K562 (cell line): Measurements from ENCODE around the gene ROPN1L.

Experiments used
- CBX3 ChIP-seq, 2 experiments: IDR thresholded peaks; 1 replicate in 1 of 2; 2 replicates in 1 of 2; pipeline ENCODE4 v1.6.1; 2012; ENCODE audit warnings: inconsistent platforms in 2 of 2, low read length in 2 of 2, borderline replicate concordance in 1 of 2, control low read depth in 1 of 2
- CHD4 ChIP-seq: fragments of 200-600 bp; sonication (generic); IDR thresholded peaks from 3 replicates; pipeline ENCODE4 v1.6.1; 2012; ENCODE audit warnings: low read depth, mild to moderate bottlenecking, mixed read lengths, low read length, inconsistent platforms; ENCODE audit not compliant: insufficient read depth, insufficient replicate concordance, poor library complexity, severe bottlenecking
- EGR1 ChIP-seq: fragments of 450-650 bp; conservative IDR thresholded peaks from 2 replicates; pipeline ENCODE4 v1.6.1; 2017; ENCODE audit warnings: mild to moderate bottlenecking
- EP300 ChIP-seq: IDR thresholded peaks from 2 replicates; pipeline ENCODE4 v1.6.1; 2012; ENCODE audit warnings: low read length, improper control_type of control experiment
- GABPA ChIP-seq: fragments of 200-800 bp; sonication (Bioruptor generic); conservative IDR thresholded peaks from 2 replicates; pipeline ENCODE4 v1.6.1; 2016; ENCODE audit warnings: low read depth, missing genetic modification characterization, missing compliant biosample characterization
- NFIC ChIP-seq: fragments of 450-650 bp; IDR thresholded peaks from 2 replicates; pipeline ENCODE4 v1.6.1; 2017; ENCODE audit warnings: mild to moderate bottlenecking, inconsistent platforms
- SRF ChIP-seq, 2 experiments: fragments of 250-450, 450-650 bp in 1 of 2; sonication (Bioruptor Pico) in 1 of 2; sonication (generic) in 1 of 2; formaldehyde crosslinking; IDR thresholded peaks; 2 replicates each; pipeline versions ENCODE4 v1.5.0 to v1.5.1; 2020 to 2022; ENCODE audit warnings: mild to moderate bottlenecking in 1 of 2, missing genetic modification reagents in 1 of 2
- TF ChIP-seq, protein P1 (sequence below): fragments of 450-650 bp; IDR thresholded peaks from 2 replicates; pipeline ENCODE4 v1.6.1; 2016; ENCODE audit warnings: missing biosample characterization, missing genetic modification characterization
- TF ChIP-seq, protein P2 (sequence below), 2 experiments: IDR thresholded peaks; 2 replicates each; pipeline ENCODE4 v1.6.1; 2011; ENCODE audit warnings: borderline replicate concordance in 1 of 2, control low read depth in 1 of 2, low read depth in 1 of 2, low read length in 1 of 2, mild to moderate bottlenecking in 1 of 2, mixed read lengths in 1 of 2, moderate library complexity in 1 of 2; ENCODE audit not compliant: insufficient read depth in 1 of 2, insufficient read length in 1 of 2, poor library complexity in 1 of 2, severe bottlenecking in 1 of 2; ENCODE audit errors: extremely low read depth in 1 of 2

GRCh38 chr5:10452768-10453331 lies 11.2 kb downstream of the ROPN1L start:
- TF ChIP-seq, protein P1, sequence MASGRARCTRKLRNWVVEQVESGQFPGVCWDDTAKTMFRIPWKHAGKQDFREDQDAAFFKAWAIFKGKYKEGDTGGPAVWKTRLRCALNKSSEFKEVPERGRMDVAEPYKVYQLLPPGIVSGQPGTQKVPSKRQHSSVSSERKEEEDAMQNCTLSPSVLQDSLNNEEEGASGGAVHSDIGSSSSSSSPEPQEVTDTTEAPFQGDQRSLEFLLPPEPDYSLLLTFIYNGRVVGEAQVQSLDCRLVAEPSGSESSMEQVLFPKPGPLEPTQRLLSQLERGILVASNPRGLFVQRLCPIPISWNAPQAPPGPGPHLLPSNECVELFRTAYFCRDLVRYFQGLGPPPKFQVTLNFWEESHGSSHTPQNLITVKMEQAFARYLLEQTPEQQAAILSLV = no peak
- no peak for TF ChIP-seq GABPA (tag)
- TF ChIP-seq CBX3 (IDR thresholded peaks at IDR 0.05; ENCODE audit: borderline replicate concordance in 1 of 2, low read length in 2 of 2) = no peak
- no peak for TF ChIP-seq EGR1
- TF ChIP-seq, protein P2, sequence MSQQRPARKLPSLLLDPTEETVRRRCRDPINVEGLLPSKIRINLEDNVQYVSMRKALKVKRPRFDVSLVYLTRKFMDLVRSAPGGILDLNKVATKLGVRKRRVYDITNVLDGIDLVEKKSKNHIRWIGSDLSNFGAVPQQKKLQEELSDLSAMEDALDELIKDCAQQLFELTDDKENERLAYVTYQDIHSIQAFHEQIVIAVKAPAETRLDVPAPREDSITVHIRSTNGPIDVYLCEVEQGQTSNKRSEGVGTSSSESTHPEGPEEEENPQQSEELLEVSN (IDR thresholded peaks at IDR 0.05; ENCODE audit: borderline replicate concordance in 1 of 2, extremely low read depth in 1 of 2, insufficient read depth in 1 of 2, insufficient read length in 1 of 2, low read depth in 1 of 2, low read length in 1 of 2, poor library complexity in 1 of 2, severe bottlenecking in 1 of 2) = no peak
- no peak for TF ChIP-seq SRF (CRISPR knock-in tag; IDR thresholded peaks at IDR 0.05)
- no peak for TF ChIP-seq EP300
- TF ChIP-seq CHD4 = no peak
- no peak for TF ChIP-seq NFIC
